ENCODE results near the gene WDR26.

GRCh38 chr1:224353975-224354925 is 80.3 kb downstream of the WDR26 start:
- TF ChIP-seq, protein P1, sequence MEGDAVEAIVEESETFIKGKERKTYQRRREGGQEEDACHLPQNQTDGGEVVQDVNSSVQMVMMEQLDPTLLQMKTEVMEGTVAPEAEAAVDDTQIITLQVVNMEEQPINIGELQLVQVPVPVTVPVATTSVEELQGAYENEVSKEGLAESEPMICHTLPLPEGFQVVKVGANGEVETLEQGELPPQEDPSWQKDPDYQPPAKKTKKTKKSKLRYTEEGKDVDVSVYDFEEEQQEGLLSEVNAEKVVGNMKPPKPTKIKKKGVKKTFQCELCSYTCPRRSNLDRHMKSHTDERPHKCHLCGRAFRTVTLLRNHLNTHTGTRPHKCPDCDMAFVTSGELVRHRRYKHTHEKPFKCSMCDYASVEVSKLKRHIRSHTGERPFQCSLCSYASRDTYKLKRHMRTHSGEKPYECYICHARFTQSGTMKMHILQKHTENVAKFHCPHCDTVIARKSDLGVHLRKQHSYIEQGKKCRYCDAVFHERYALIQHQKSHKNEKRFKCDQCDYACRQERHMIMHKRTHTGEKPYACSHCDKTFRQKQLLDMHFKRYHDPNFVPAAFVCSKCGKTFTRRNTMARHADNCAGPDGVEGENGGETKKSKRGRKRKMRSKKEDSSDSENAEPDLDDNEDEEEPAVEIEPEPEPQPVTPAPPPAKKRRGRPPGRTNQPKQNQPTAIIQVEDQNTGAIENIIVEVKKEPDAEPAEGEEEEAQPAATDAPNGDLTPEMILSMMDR (IDR thresholded peaks at IDR 0.05): no peak
- no peak for TF ChIP-seq EZH2phosphoT487 (IDR thresholded peaks at IDR 0.05)

Measured in neural progenitor cell (in vitro differentiated cells).